GM23248 (cell line): ENCODE data around the gene ENTREP1. TPM values are rescaled to one million over a fixed set of nuclear protein-coding genes. Genes with fewer than 3 reads are reported as not detected.
"Not testable (repeated sequence)": the region's sequence is repeated elsewhere in the genome, so short reads cannot be mapped to it uniquely, and the experiment has no call there.

Source experiments
- DNase-seq: peaks from one replicate; pipeline ENCODE4 v3.0.0-alpha.2; 2015
- H2AFZ ChIP-seq: fragments of 200-600 bp; sonication (generic); 2 replicates; pipeline ENCODE4 v1.6.1; 2016; ENCODE audit warnings: antibody characterized with exemption
- H3F3A ChIP-seq: fragments of 200-600 bp; sonication (generic); 2 replicates; pipeline ENCODE4 v1.6.1; 2016; ENCODE audit warnings: mild to moderate bottlenecking, antibody characterized with exemption, mixed run types; ENCODE audit not compliant: insufficient read depth
- H3K27ac ChIP-seq: fragments of 200-600 bp; sonication (generic); 2 replicates; pipeline ENCODE4 v1.5.1; 2016; ENCODE audit warnings: mild to moderate bottlenecking
- H3K27me3 ChIP-seq: fragments of 200-600 bp; sonication (generic); replicated peaks from 2 replicates; pipeline ENCODE4 v1.6.1; 2016; ENCODE audit warnings: mild to moderate bottlenecking; ENCODE audit not compliant: insufficient read depth
- H3K36me3 ChIP-seq: fragments of 200-600 bp; sonication (generic); 2 replicates; pipeline ENCODE4 v1.6.1; 2016; ENCODE audit warnings: low read depth, mild to moderate bottlenecking
- H3K4me1 ChIP-seq: fragments of 200-600 bp; sonication (generic); 2 replicates; pipeline ENCODE4 v1.6.1; 2016; ENCODE audit warnings: mild to moderate bottlenecking; ENCODE audit not compliant: insufficient read depth
- H3K4me2 ChIP-seq: fragments of 200-600 bp; sonication (generic); one replicate; pipeline ENCODE4 v1.6.1; 2016; ENCODE audit warnings: mild to moderate bottlenecking; ENCODE audit not compliant: unreplicated experiment
- H3K4me3 ChIP-seq: fragments of 200-600 bp; sonication (generic); 2 replicates; pipeline ENCODE4 v1.5.1; 2016; ENCODE audit warnings: mild to moderate bottlenecking
- H3K79me2 ChIP-seq: fragments of 200-600 bp; sonication (generic); 2 replicates; pipeline ENCODE4 v1.6.1; 2016; ENCODE audit warnings: mild to moderate bottlenecking; ENCODE audit not compliant: insufficient read depth
- H3K9ac ChIP-seq: fragments of 200-600 bp; sonication (generic); 2 replicates; pipeline ENCODE4 v1.6.1; 2016; ENCODE audit warnings: mild to moderate bottlenecking
- H3K9me2 ChIP-seq: fragments of 200-600 bp; sonication (generic); 2 replicates; pipeline ENCODE4 v1.6.1; 2016; ENCODE audit warnings: mixed run types, mild to moderate bottlenecking, moderate library complexity; ENCODE audit not compliant: insufficient read depth
- H3K9me3 ChIP-seq: fragments of 200-600 bp; sonication (generic); one replicate; pipeline ENCODE4 v1.6.1; 2017; ENCODE audit warnings: low read depth
- H4K20me1 ChIP-seq: fragments of 200-600 bp; sonication (generic); 2 replicates; pipeline ENCODE4 v1.6.0; 2016; ENCODE audit not compliant: insufficient read depth
- EZH2 ChIP-seq: fragments of 200-600 bp; sonication (generic); IDR thresholded peaks from 2 replicates; pipeline ENCODE4 v1.6.1; 2018; ENCODE audit warnings: antibody characterized with exemption, mild to moderate bottlenecking; ENCODE audit not compliant: insufficient read depth, poor library complexity, severe bottlenecking
- EZH2phosphoT487 ChIP-seq: fragments of 200-600 bp; sonication (generic); IDR thresholded peaks from 2 replicates; pipeline ENCODE4 v1.6.1; 2018; ENCODE audit warnings: antibody characterized with exemption, moderate library complexity, mild to moderate bottlenecking, low read depth; ENCODE audit not compliant: insufficient read depth
- WGBS, 2 experiments: methylation state at CpG; one replicate each; pipeline ENCODE4 v1.1.6; 2015 to 2017; ENCODE audit warnings: low lambda C conversion rate in 2 of 2, low coverage in 1 of 2; ENCODE audit errors: missing lambda C conversion rate in 2 of 2; 5-methylcytosine and 5-hydroxymethylcytosine counted together
- in situ Hi-C: fragments of 300-500 bp; cut with MboI; formaldehyde crosslinking; loops from 2 replicates; pipeline ENCODE4 v1.15.0; 2020
- polyA plus RNA-seq: library from polyadenylated mRNA; unstranded; fragments of >200 nt; fragmentation: Nextera tagmentation; extraction: Ambion mirVana; gene quantifications from 2 replicates; pipeline ENCODE4 v1.2.1, GENCODE V29; 2016
- total RNA-seq: library from RNA; depleted of rRNA; stranded (reverse); fragments of >200 nt; shearing (Covaris generic); gene quantifications from 2 replicates; pipeline ENCODE4 v1.2.3, GENCODE V29; 2014

Gene ENTREP1
- total and polyA plus RNA-seq, 2 experiments from 2014 or later = not detected

GRCh38 chr9:69400470-69400869, 75.5 kb downstream of the ENTREP1 start:
- no peaks in the 10 kb centered on the region for H3K79me2 ChIP-seq
- H3K4me3 ChIP-seq = no peak overlapping the region
- 0 out of 2 replicates have a peak, but pooled peaks cover 9% of the 10 kb centered on the region for H3K27me3 ChIP-seq
- no peaks in the 10 kb centered on the region for H4K20me1 ChIP-seq
- H3K36me3 ChIP-seq = no peaks in the 10 kb centered on the region
- H3K4me1 ChIP-seq = peaks cover 5% of the 10 kb centered on the region; the same call in 1 of the 2 replicates
- 73 to 81% methylated on average over 1 of the region's 1 CpG for WGBS, 2 experiments
- no peak overlapping the region for H2AFZ ChIP-seq
- in situ Hi-C loops = no loop called here
- TF ChIP-seq EZH2phosphoT487 = no peak
- no peak for TF ChIP-seq EZH2
- H3K9ac ChIP-seq = no peak overlapping the region
- no peaks in the 10 kb centered on the region for H3F3A ChIP-seq
- no peak for DNase-seq
- H3K4me2 ChIP-seq = no peak overlapping the region
- H3K9me2 ChIP-seq = no peaks in the 10 kb centered on the region
- no peak overlapping the region for H3K27ac ChIP-seq
- no peaks in the 10 kb centered on the region for H3K9me3 ChIP-seq

GRCh38 chr9:69409936-69410335, 84.9 kb downstream of the ENTREP1 start:
- H3K9me2 ChIP-seq, H3K27me3 ChIP-seq, H3K4me1 ChIP-seq, H3K27ac ChIP-seq, H2AFZ ChIP-seq, H3K4me3 ChIP-seq, H3F3A ChIP-seq, DNase-seq, H3K9me3 ChIP-seq, H3K79me2 ChIP-seq, H3K4me2 ChIP-seq, H3K36me3 ChIP-seq, H4K20me1 ChIP-seq, in situ Hi-C loops, H3K9ac ChIP-seq: not testable (repeated sequence)
- WGBS, 2 experiments = 85 to 88% methylated on average over 6 of the region's 6 CpGs

DNA sequence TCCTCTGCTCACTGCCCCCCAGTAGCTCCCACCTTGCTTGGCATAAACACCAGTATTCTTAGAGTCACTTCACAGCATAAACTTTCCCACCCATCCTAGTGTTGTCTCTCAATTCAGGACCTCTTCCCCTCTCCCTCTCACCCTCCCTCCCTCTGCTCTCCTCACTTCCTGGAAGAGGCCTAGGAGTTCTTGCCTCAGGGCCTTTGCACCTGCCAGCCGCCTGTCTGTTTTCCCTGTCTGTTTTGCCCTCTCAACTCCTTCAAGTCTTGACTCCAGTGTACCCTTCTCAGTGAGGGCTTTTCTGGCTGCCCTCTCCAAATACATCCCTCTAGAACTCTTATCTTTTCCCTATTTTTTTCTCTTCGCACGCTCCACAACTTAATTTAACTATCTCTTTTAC, 86.2 kb downstream of the ENTREP1 start:
- no peaks in the 10 kb centered on the region for H3K4me1 ChIP-seq
- H3K9ac ChIP-seq = no peak overlapping the region
- no peak overlapping the region for H2AFZ ChIP-seq
- H3K9me3 ChIP-seq = no peaks in the 10 kb centered on the region
- H3F3A ChIP-seq = no peaks in the 10 kb centered on the region
- 88 to 97% methylated on average over 3 of the region's 3 CpGs for WGBS, 2 experiments
- in situ Hi-C loops = no loop called here
- H3K36me3 ChIP-seq = no peaks in the 10 kb centered on the region
- H3K79me2 ChIP-seq = no peaks in the 10 kb centered on the region
- H4K20me1 ChIP-seq = no peaks in the 10 kb centered on the region
- H3K27me3 ChIP-seq = 0 out of 2 replicates have a peak, but pooled peaks cover 4% of the 10 kb centered on the region
- no peak overlapping the region for H3K4me3 ChIP-seq
- no peaks in the 10 kb centered on the region for H3K9me2 ChIP-seq
- TF ChIP-seq EZH2phosphoT487 (no peak), EZH2 (no peak)
- DNase-seq = no peak
- H3K27ac ChIP-seq = no peak overlapping the region
- no peak overlapping the region for H3K4me2 ChIP-seq

- H3F3A ChIP-seq = no peaks in the 10 kb centered on the region
- 46 to 50% methylated on average over 49 to 52 of the region's 52 CpGs for WGBS, 2 experiments
- 0 out of 2 replicates have a peak, but pooled peaks cover 4% of the 10 kb centered on the region for H3K27me3 ChIP-seq
- in situ Hi-C loops = no loop called here
- DNase-seq = no peak
- no peak for TF ChIP-seq EZH2phosphoT487
- TF ChIP-seq EZH2 = no peak
- H3K9me2 ChIP-seq = no peaks in the 10 kb centered on the region
- no peaks in the 10 kb centered on the region for H3K36me3 ChIP-seq
- peak overlapping the region; percentile 85 for H2AFZ ChIP-seq
- H3K27ac ChIP-seq = no peak overlapping the region
- no peak overlapping the region for H3K4me2 ChIP-seq
- peak overlapping the region; percentile 68; the same call in 1 of the 2 replicates for H3K4me3 ChIP-seq
- H3K9ac ChIP-seq = peak overlapping the region; percentile 57
- no peaks in the 10 kb centered on the region for H3K4me1 ChIP-seq
- H3K9me3 ChIP-seq = no peaks in the 10 kb centered on the region
- no peaks in the 10 kb centered on the region for H4K20me1 ChIP-seq
- H3K79me2 ChIP-seq = no peaks in the 10 kb centered on the region
These were observed 87.1 kb downstream of the ENTREP1 start for GRCh38 chr9:69411931-69412740.

DNA sequence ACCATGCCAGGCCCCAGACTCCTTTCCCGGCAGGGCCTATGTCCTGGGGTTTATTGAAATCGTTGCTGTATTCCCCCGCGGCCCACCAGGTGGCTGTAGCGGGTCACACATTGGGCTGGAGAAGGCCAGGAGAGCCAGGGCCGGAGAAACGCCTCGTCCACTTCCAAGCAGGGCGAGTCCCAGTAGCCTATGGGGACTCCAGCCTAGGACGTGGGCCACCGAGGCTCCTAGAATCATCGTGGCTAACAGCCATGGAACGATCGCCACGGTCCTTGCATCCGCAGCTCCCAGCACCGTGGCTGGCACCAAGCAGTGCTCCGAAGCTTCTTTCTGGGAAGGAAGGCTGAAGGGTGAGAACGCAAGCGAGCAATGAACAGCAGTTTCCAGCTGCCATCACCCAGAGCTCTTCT, 87.7 kb downstream of the ENTREP1 start:
- in situ Hi-C loops = no loop called here
- H3K4me3 ChIP-seq = peak overlapping the region; percentile 68
- no peak overlapping the region for H3K27ac ChIP-seq
- H3K4me1 ChIP-seq = no peaks in the 10 kb centered on the region
- H3K9ac ChIP-seq = peak overlapping the region; percentile 57
- H3K4me2 ChIP-seq = peak overlapping the region; percentile 92
- no peaks in the 10 kb centered on the region for H3K9me3 ChIP-seq
- DNase-seq = peak; percentile 86
- H3F3A ChIP-seq = no peaks in the 10 kb centered on the region
- H3K27me3 ChIP-seq = 0 out of 2 replicates have a peak, but pooled peaks cover 4% of the 10 kb centered on the region
- peak overlapping the region; percentile 85 for H2AFZ ChIP-seq
- H3K79me2 ChIP-seq = no peaks in the 10 kb centered on the region
- H3K36me3 ChIP-seq = no peaks in the 10 kb centered on the region
- TF ChIP-seq EZH2 (no peak), EZH2phosphoT487 (no peak)
- H4K20me1 ChIP-seq = no peaks in the 10 kb centered on the region
- no peaks in the 10 kb centered on the region for H3K9me2 ChIP-seq
- 1 to 3% methylated on average over 17 to 18 of the region's 20 CpGs for WGBS, 2 experiments
